ENCODE data around the gene ZNF609. TPM values are rescaled to one million over a fixed set of nuclear protein-coding genes. Genes with fewer than 3 reads are reported as not detected.

Gene ZNF609
- total and polyA plus RNA-seq, 2 experiments from 2014 or later, result 6.3 to 11.3 TPM

GRCh38 chr15:64500695-64501395 is 40.5 kb downstream of the ZNF609 start:
- Histone ChIP-seq H3F3A (ENCODE audit: insufficient read depth) (peaks cover 28% of the 10 kb centered on the region), H3K4me2 (ENCODE audit: unreplicated experiment) (no peak overlapping the region), H3K79me2 (ENCODE audit: insufficient read depth) (peaks cover 96% of the 10 kb centered on the region), H2AFZ (no peak overlapping the region), H4K20me1 (ENCODE audit: insufficient read depth) (no peaks in the 10 kb centered on the region), H3K4me1 (ENCODE audit: insufficient read depth) (peaks cover 31% of the 10 kb centered on the region), H3K9me3 (ENCODE audit: low read depth) (no peaks in the 10 kb centered on the region), H3K9me2 (ENCODE audit: insufficient read depth) (no peaks in the 10 kb centered on the region), H3K4me3 (no peak overlapping the region), H3K27me3 (replicated peaks; ENCODE audit: insufficient read depth) (no peaks in the 10 kb centered on the region), H3K36me3 (ENCODE audit: low read depth) (0 out of 2 replicates have a peak, but pooled peaks cover 4% of the 10 kb centered on the region), H3K27ac (no peak overlapping the region), H3K9ac (no peak overlapping the region)
- WGBS, 2 experiments (ENCODE audit: low coverage in 1 of 2, low lambda C conversion rate in 2 of 2, missing lambda C conversion rate in 2 of 2), result 44 to 48% methylated on average over 3 of the region's 3 CpGs
- no peak for DNase-seq
- in situ Hi-C loops (cut with MboI), result no loop called here
- TF ChIP-seq EZH2 (IDR thresholded peaks at IDR 0.05; ENCODE audit: insufficient read depth, poor library complexity, severe bottlenecking) (no peak), EZH2phosphoT487 (IDR thresholded peaks at IDR 0.05; ENCODE audit: insufficient read depth, low read depth) (no peak)

- Histone ChIP-seq H3K36me3 (ENCODE audit: low read depth) (0 out of 2 replicates have a peak, but pooled peaks cover 4% of the 10 kb centered on the region), H3K27ac (no peak overlapping the region), H3K4me1 (ENCODE audit: insufficient read depth) (peaks cover 31% of the 10 kb centered on the region), H3K9me3 (ENCODE audit: low read depth) (no peaks in the 10 kb centered on the region), H2AFZ (no peak overlapping the region), H3K27me3 (replicated peaks; ENCODE audit: insufficient read depth) (no peaks in the 10 kb centered on the region), H3K9ac (no peak overlapping the region), H3K4me3 (no peak overlapping the region), H4K20me1 (ENCODE audit: insufficient read depth) (no peaks in the 10 kb centered on the region), H3K79me2 (ENCODE audit: insufficient read depth) (peaks cover 96% of the 10 kb centered on the region), H3K9me2 (ENCODE audit: insufficient read depth) (no peaks in the 10 kb centered on the region), H3F3A (ENCODE audit: insufficient read depth) (peaks cover 28% of the 10 kb centered on the region), H3K4me2 (ENCODE audit: unreplicated experiment) (no peak overlapping the region)
- DNase-seq, result no peak
- in situ Hi-C loops (cut with MboI), result no loop called here
- WGBS, 2 experiments (ENCODE audit: low coverage in 1 of 2, low lambda C conversion rate in 2 of 2, missing lambda C conversion rate in 2 of 2), result 10 to 13% methylated on average over 1 of the region's 1 CpG
- TF ChIP-seq EZH2 (IDR thresholded peaks at IDR 0.05; ENCODE audit: insufficient read depth, poor library complexity, severe bottlenecking) (no peak), EZH2phosphoT487 (IDR thresholded peaks at IDR 0.05; ENCODE audit: insufficient read depth, low read depth) (no peak)
Observed at GRCh38 chr15:64501396-64501715, 41.0 kb downstream of the ZNF609 start.

GRCh38 chr15:64502151-64502550 is 41.8 kb downstream of the ZNF609 start:
- 45 to 49% methylated on average over 2 of the region's 2 CpGs for WGBS, 2 experiments (ENCODE audit: low coverage in 1 of 2, low lambda C conversion rate in 2 of 2, missing lambda C conversion rate in 2 of 2)
- H3K79me2 ChIP-seq (ENCODE audit: insufficient read depth), result peaks cover 89% of the 10 kb centered on the region
- 0 out of 2 replicates have a peak, but pooled peaks cover 4% of the 10 kb centered on the region for H3K36me3 ChIP-seq (ENCODE audit: low read depth)
- no peak overlapping the region for H2AFZ ChIP-seq
- no peaks in the 10 kb centered on the region for H3K9me2 ChIP-seq (ENCODE audit: insufficient read depth)
- H3F3A ChIP-seq (ENCODE audit: insufficient read depth), result peaks cover 34% of the 10 kb centered on the region
- no peak for TF ChIP-seq EZH2phosphoT487 (IDR thresholded peaks at IDR 0.05; ENCODE audit: insufficient read depth, low read depth)
- no peak for TF ChIP-seq EZH2 (IDR thresholded peaks at IDR 0.05; ENCODE audit: insufficient read depth, poor library complexity, severe bottlenecking)
- H4K20me1 ChIP-seq (ENCODE audit: insufficient read depth), result no peaks in the 10 kb centered on the region
- no peak overlapping the region for H3K9ac ChIP-seq
- in situ Hi-C loops (cut with MboI), result no loop called here
- DNase-seq, result no peak
- H3K4me2 ChIP-seq (ENCODE audit: unreplicated experiment), result peak overlapping the region; percentile 51
- H3K27me3 ChIP-seq (replicated peaks; ENCODE audit: insufficient read depth), result no peaks in the 10 kb centered on the region
- no peak overlapping the region for H3K4me3 ChIP-seq
- no peaks in the 10 kb centered on the region for H3K9me3 ChIP-seq (ENCODE audit: low read depth)
- H3K27ac ChIP-seq, result peak overlapping the region; percentile 68
- peaks cover 30% of the 10 kb centered on the region for H3K4me1 ChIP-seq (ENCODE audit: insufficient read depth)

GRCh38 chr15:64502551-64502950 is 42.2 kb downstream of the ZNF609 start:
- DNase-seq, result peak; percentile 47
- TF ChIP-seq EZH2phosphoT487 (IDR thresholded peaks at IDR 0.05; ENCODE audit: insufficient read depth, low read depth) (no peak), EZH2 (IDR thresholded peaks at IDR 0.05; ENCODE audit: insufficient read depth, poor library complexity, severe bottlenecking) (no peak)
- 0 out of 2 replicates have a peak, but pooled peaks cover 4% of the 10 kb centered on the region for H3K36me3 ChIP-seq (ENCODE audit: low read depth)
- no peaks in the 10 kb centered on the region for H3K27me3 ChIP-seq (replicated peaks; ENCODE audit: insufficient read depth)
- H3K9me3 ChIP-seq (ENCODE audit: low read depth), result no peaks in the 10 kb centered on the region
- WGBS, 2 experiments (ENCODE audit: low coverage in 1 of 2, low lambda C conversion rate in 2 of 2, missing lambda C conversion rate in 2 of 2), result 58% methylated on average over 3 of the region's 3 CpGs
- peaks cover 33% of the 10 kb centered on the region for H3K4me1 ChIP-seq (ENCODE audit: insufficient read depth)
- peaks cover 85% of the 10 kb centered on the region for H3K79me2 ChIP-seq (ENCODE audit: insufficient read depth)
- in situ Hi-C loops (cut with MboI), result no loop called here
- H2AFZ ChIP-seq, result no peak overlapping the region
- H3K9ac ChIP-seq, result peak overlapping the region; percentile 58
- H4K20me1 ChIP-seq (ENCODE audit: insufficient read depth), result no peaks in the 10 kb centered on the region
- peaks cover 38% of the 10 kb centered on the region for H3F3A ChIP-seq (ENCODE audit: insufficient read depth)
- H3K4me2 ChIP-seq (ENCODE audit: unreplicated experiment), result peak overlapping the region; percentile 51
- H3K9me2 ChIP-seq (ENCODE audit: insufficient read depth), result no peaks in the 10 kb centered on the region
- no peak overlapping the region for H3K4me3 ChIP-seq
- peak overlapping the region; percentile 68 for H3K27ac ChIP-seq
